SU-DHL-6 (cell line): ENCODE measurements around the gene KLHL25.

ENCODE experiments used
- H2AFZ ChIP-seq: fragments of 200-600 bp; sonication (generic); 2 replicates; pipeline ENCODE4 v1.6.1; 2014; ENCODE audit warnings: low read depth, mild to moderate bottlenecking, moderate library complexity, mixed read lengths, antibody characterized with exemption, low read length; ENCODE audit not compliant: severe bottlenecking
- H3F3A ChIP-seq: fragments of 200-600 bp; shearing (Covaris generic); 2 replicates; pipeline ENCODE4 v1.6.0; 2016; ENCODE audit warnings: antibody characterized with exemption, mild to moderate bottlenecking; ENCODE audit not compliant: insufficient read depth
- H3K27ac ChIP-seq: fragments of 200-600 bp; sonication (generic); 2 replicates; pipeline ENCODE4 v1.5.1; 2016; ENCODE audit warnings: low read depth, mild to moderate bottlenecking, low read length, moderate library complexity, mixed read lengths
- H3K27me3 ChIP-seq: fragments of 200-600 bp; sonication (generic), shearing (Covaris generic); 2 replicates; pipeline ENCODE4 v1.6.0; 2014; ENCODE audit warnings: mild to moderate bottlenecking, low read length
- H3K36me3 ChIP-seq: fragments of 200-600 bp; sonication (generic); 2 replicates; pipeline ENCODE4 v1.6.1; 2014; ENCODE audit warnings: mild to moderate bottlenecking, low read length, mixed read lengths
- H3K4me2 ChIP-seq: fragments of 300-600, 200-600 bp; shearing (Covaris generic), sonication (generic); 2 replicates; pipeline ENCODE4 v1.6.0; 2014; ENCODE audit warnings: low read length, low read depth, mild to moderate bottlenecking; ENCODE audit not compliant: poor library complexity, severe bottlenecking
- H3K4me3 ChIP-seq: fragments of 200-600 bp; sonication (generic); 2 replicates; pipeline ENCODE4 v1.5.1; 2014; ENCODE audit warnings: antibody characterized with exemption, low read length, mild to moderate bottlenecking, mixed read lengths; ENCODE audit not compliant: insufficient read depth, poor library complexity, severe bottlenecking
- H3K79me2 ChIP-seq: fragments of 200-600 bp; sonication (generic); 2 replicates; pipeline ENCODE4 v1.6.1; 2014; ENCODE audit warnings: mild to moderate bottlenecking, low read length, moderate library complexity; ENCODE audit not compliant: insufficient read depth
- H3K9ac ChIP-seq: fragments of 200-600 bp; sonication (generic); 2 replicates; pipeline ENCODE4 v1.7.0; 2014; ENCODE audit warnings: mild to moderate bottlenecking, low read length
- H3K9me2 ChIP-seq: fragments of 200-600 bp; sonication (generic); replicated peaks from 2 replicates; pipeline ENCODE4 v1.6.1; 2014; ENCODE audit warnings: low read length; ENCODE audit not compliant: insufficient read depth
- H3K9me3 ChIP-seq: fragments of 200-600 bp; sonication (generic); 2 replicates; pipeline ENCODE4 v1.6.1; 2014; ENCODE audit warnings: low read length, mixed read lengths; ENCODE audit not compliant: insufficient read depth
- H4K20me1 ChIP-seq: fragments of 200-600 bp; sonication (generic); 2 replicates; pipeline ENCODE4 v1.6.1; 2014; ENCODE audit warnings: low read depth, mild to moderate bottlenecking, antibody characterized with exemption, low read length, moderate library complexity, mixed read lengths
- EZH2phosphoT487 ChIP-seq: fragments of 200-600 bp; sonication (generic), shearing (Covaris generic); conservative IDR thresholded peaks from 2 replicates; pipeline ENCODE4 v1.6.1; 2018; ENCODE audit warnings: mild to moderate bottlenecking, antibody characterized with exemption, low read length, moderate library complexity, mixed read lengths
- TF ChIP-seq, protein P1 (sequence below): fragments of 200-600 bp; sonication (generic); IDR thresholded peaks from one replicate; pipeline ENCODE4 v1.5.1; 2017; ENCODE audit warnings: antibody characterized with exemption, mild to moderate bottlenecking, low read length, moderate library complexity; ENCODE audit not compliant: insufficient read depth, poor library complexity, severe bottlenecking

Gene KLHL25

GRCh38 chr15:85717212-85717611 lies 77.5 kb downstream of the KLHL25 start:
- peak overlapping the region; percentile 91 for H3K27ac ChIP-seq
- no peak overlapping the region for H2AFZ ChIP-seq

GRCh38 chr15:85716261-85716660 lies 78.5 kb downstream of the KLHL25 start:
- Histone ChIP-seq H3F3A (peaks cover 67% of the 10 kb centered on the region), H3K27me3 (no peaks in the 10 kb centered on the region), H3K9me2 (no peaks in the 10 kb centered on the region), H4K20me1 (no peaks in the 10 kb centered on the region), H3K9me3 (no peaks in the 10 kb centered on the region), H3K79me2 (peaks cover 6% of the 10 kb centered on the region; the same call in 1 of the 2 replicates), H3K4me2 (no peak overlapping the region), H3K27ac (peak overlapping the region; percentile 91), H3K36me3 (peaks cover 31% of the 10 kb centered on the region), H3K9ac (no peak overlapping the region), H2AFZ (no peak overlapping the region), H3K4me3 (no peak overlapping the region)
- no peak for TF ChIP-seq EZH2phosphoT487
- TF ChIP-seq, protein P1, sequence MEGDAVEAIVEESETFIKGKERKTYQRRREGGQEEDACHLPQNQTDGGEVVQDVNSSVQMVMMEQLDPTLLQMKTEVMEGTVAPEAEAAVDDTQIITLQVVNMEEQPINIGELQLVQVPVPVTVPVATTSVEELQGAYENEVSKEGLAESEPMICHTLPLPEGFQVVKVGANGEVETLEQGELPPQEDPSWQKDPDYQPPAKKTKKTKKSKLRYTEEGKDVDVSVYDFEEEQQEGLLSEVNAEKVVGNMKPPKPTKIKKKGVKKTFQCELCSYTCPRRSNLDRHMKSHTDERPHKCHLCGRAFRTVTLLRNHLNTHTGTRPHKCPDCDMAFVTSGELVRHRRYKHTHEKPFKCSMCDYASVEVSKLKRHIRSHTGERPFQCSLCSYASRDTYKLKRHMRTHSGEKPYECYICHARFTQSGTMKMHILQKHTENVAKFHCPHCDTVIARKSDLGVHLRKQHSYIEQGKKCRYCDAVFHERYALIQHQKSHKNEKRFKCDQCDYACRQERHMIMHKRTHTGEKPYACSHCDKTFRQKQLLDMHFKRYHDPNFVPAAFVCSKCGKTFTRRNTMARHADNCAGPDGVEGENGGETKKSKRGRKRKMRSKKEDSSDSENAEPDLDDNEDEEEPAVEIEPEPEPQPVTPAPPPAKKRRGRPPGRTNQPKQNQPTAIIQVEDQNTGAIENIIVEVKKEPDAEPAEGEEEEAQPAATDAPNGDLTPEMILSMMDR = no peak

More at GRCh38 chr15:85717212-85717611, 77.5 kb downstream of the KLHL25 start:
- Histone ChIP-seq H3K9ac (no peak overlapping the region), H3K4me3 (no peak overlapping the region), H3K4me2 (peak overlapping the region; percentile 57), H3K79me2 (peaks cover 6% of the 10 kb centered on the region; the same call in 1 of the 2 replicates), H3K9me3 (no peaks in the 10 kb centered on the region), H4K20me1 (no peaks in the 10 kb centered on the region), H3K27me3 (no peaks in the 10 kb centered on the region), H3K36me3 (peaks cover 36% of the 10 kb centered on the region), H3F3A (peaks cover 62% of the 10 kb centered on the region), H3K9me2 (no peaks in the 10 kb centered on the region)
- TF ChIP-seq EZH2phosphoT487 = no peak
- TF ChIP-seq, protein P1 = no peak

- H3K79me2 ChIP-seq = peaks cover 19% of the 10 kb centered on the region; the same call in 1 of the 2 replicates
- H3K9me2 ChIP-seq = no peaks in the 10 kb centered on the region
- H4K20me1 ChIP-seq = no peaks in the 10 kb centered on the region
- no peaks in the 10 kb centered on the region for H3K9me3 ChIP-seq
- H3K9ac ChIP-seq = no peak overlapping the region
- peaks cover 23% of the 10 kb centered on the region for H3K36me3 ChIP-seq
- H3K27ac ChIP-seq = peak overlapping the region; percentile 36
- peaks cover 48% of the 10 kb centered on the region for H3F3A ChIP-seq
- TF ChIP-seq, protein P1 = no peak
- TF ChIP-seq EZH2phosphoT487 = no peak
- no peak overlapping the region for H3K4me2 ChIP-seq
- H3K27me3 ChIP-seq = no peaks in the 10 kb centered on the region
- no peak overlapping the region for H2AFZ ChIP-seq
- no peak overlapping the region for H3K4me3 ChIP-seq
Measured at GRCh38 chr15:85711580-85712192, 83.0 kb downstream of the KLHL25 start.
